HG02884 (cell line): ENCODE measurements around the gene PMF1.
A peak's percentile ranks its signal among the peaks of the same experiment; 100 is the strongest.
"Not testable (repeated sequence)": the region's sequence is repeated elsewhere in the genome, so short reads cannot be mapped to it uniquely, and the experiment has no call there.

Experiments used
- ATAC-seq: cut with Tn5 transposase; IDR thresholded peaks from one replicate; pipeline ENCODE4 v1.9.1; 2021; ENCODE audit warnings: mild to moderate bottlenecking, moderate library complexity; ENCODE audit not compliant: unreplicated experiment

Gene PMF1, protein sequence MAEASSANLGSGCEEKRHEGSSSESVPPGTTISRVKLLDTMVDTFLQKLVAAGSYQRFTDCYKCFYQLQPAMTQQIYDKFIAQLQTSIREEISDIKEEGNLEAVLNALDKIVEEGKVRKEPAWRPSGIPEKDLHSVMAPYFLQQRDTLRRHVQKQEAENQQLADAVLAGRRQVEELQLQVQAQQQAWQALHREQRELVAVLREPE

DNA sequence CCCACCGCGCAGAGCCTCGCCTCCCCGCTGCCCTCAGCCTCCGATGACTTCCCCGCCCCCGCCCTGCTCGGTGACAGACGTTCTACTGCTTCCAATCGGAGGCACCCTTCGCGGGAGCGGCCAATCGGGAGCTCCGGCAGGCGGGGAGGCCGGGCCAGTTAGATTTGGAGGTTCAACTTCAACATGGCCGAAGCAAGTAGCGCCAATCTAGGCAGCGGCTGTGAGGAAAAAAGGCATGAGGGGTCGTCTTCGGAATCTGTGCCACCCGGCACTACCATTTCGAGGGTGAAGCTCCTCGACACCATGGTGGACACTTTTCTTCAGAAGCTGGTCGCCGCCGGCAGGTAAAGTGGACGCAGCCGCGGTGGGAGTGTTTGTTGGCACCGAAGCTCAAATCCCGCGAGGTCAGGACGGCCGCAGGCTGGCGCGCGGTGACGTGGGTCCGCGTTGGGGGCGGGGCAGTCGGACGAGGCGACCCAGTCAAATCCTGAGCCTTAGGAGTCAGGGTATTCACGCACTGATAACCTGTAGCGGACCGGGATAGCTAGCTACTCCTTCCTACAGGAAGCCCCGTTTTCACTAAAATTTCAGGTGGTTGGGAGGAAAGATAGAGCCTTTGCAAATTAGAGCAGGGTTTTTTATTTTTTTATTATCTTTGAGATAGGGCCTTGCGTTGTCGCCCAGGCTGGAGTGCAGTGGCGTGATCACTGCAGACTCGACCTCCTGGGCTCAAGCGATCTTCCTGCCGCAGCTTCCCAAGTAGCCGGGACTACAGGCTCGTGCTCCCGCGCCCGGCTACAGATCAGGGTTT, at the start of gene PMF1:
TSS of gene PMF1 (plus strand) at position 175 of the 811 bp plus-strand sequence. CDS start at position 184, 9 bp downstream.
- ATAC-seq: peak; percentile 86

DNA sequence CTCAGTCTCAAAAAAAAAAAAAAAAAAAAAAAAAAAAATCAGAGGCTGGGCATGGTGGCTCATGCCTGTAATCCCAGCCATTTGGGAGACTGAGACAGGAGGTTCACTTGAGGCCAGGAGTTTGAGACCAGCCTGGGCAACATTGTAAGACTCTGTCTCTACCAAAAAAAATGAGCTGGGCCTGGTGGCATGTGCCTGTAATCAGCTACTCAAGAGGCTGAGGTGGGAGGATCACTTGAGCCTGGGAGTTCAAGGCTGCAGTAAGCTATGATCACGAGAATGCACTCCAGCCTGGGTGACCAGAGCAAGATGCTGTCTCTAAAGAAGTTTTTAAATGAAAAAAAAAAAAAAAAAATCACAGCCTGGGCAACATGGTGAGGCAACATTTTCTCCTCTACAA, 49.1 kb upstream of the PMF1 start:
- ATAC-seq: no peak

DNA sequence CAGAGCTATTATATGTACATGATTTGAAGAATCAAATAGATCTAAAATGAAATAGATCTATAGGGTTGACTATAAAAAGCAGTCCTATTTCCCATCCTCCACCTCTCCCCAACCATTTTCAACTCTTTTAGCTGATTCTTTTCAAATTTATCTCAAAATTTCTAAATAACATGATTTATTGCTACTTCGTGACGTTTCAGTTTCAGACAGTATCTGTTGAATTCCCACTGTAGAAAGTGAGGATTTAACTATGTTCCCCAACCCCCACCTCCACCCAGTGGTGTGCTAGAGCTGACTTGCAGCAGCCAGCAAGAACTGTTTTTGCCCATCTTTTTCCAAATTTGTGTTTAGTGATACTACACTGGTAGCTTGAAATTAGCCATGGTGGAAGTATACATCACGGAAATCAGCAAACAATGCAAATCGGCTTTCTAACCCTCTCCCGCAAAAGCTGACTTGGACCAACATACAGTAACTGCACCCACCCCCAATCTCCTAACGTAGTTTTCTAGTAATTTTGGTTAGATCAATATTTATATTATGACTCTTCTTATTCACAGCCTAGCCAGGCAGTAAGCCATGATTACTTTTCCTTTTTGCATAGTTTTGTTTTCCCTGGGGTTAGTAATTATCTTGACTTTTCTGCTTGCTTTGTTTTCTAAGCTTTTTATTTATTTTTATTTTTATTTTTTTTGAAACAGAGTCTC, 48.5 kb upstream of the PMF1 start:
- ATAC-seq: no peak

DNA sequence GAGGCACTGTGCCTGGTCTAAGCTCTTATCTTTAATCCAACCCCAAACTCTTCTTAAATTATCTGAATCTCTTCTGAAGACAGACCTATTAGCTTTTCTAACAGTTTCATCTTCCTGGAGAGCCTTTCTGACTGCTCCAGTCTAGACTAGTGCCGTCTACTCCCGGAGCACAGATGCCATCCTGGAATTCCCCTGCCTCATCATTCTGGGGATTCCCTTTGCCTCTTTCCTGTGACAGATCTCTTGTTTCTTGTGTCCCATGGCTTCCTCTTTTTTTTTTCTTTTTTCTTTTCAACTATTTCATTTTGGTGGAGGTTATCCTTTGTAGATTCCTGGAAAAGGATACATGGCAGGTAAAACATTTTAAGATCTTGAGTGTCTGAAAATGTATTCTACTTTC, 47.7 kb upstream of the PMF1 start:
- ATAC-seq: no peak

DNA sequence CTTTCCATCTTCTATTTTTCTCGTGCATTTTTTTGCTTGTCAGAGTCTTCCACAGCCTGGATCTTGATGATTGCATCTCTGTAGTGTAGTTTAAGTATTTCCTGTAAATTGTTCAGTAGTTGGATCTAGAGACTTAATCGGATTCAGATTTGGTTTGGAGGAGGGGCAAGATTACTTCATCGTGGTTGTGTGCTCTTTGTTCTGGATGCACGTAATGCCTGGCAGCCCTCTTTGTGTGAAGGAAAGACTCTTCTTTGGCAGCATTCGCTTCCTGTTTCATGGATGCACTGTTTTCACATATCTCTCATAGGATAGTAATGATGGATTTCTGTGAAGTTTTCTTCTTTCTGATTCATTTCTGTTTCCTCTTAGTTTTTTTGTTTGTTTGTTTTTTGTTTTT, 45.3 kb upstream of the PMF1 start:
- no peak for ATAC-seq

DNA sequence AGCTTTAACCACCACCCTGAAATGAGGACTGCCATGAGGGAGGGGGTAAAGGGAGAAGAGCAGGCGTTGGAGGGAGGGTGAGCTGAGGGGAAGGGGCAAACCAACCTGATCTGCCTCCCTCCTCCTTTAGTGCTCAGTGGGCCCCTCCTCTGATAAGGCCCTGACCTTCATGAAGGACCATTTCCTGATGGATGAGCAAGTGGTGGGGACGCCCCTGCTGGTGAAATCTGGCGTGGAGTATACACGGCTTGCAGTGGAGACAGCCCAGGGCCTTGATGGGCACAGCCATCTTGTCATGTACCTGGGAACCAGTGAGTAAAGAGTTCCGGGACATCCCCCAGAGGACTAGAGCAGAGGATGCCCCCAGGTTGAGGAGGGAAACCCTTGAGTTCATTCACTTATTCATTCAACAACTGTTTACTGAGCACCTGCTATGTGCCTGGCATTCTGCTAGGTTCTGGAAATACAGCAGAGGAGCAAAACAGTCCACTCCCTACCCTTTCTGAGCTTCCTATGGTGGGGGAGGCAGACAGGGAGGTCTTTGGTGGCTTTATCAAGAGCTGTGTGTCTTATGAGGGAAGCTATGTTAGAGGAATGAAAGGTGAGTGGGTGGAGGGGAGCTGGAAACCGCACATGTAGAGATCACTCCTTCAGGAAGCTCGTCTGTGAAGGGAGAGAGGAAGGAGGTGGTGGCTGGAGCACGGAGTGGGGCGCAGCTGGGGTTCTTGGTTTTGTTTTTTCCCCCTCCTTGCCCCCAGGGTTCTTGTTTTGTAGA, 39.9 kb upstream of the PMF1 start:
- ATAC-seq: no peak

DNA sequence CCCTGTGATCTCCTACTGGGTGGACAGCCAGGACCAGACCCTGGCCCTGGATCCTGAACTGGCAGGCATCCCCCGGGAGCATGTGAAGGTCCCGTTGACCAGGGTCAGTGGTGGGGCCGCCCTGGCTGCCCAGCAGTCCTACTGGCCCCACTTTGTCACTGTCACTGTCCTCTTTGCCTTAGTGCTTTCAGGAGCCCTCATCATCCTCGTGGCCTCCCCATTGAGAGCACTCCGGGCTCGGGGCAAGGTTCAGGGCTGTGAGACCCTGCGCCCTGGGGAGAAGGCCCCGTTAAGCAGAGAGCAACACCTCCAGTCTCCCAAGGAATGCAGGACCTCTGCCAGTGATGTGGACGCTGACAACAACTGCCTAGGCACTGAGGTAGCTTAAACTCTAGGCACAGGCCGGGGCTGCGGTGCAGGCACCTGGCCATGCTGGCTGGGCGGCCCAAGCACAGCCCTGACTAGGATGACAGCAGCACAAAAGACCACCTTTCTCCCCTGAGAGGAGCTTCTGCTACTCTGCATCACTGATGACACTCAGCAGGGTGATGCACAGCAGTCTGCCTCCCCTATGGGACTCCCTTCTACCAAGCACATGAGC, 36.1 kb upstream of the PMF1 start:
- no peak for ATAC-seq

DNA sequence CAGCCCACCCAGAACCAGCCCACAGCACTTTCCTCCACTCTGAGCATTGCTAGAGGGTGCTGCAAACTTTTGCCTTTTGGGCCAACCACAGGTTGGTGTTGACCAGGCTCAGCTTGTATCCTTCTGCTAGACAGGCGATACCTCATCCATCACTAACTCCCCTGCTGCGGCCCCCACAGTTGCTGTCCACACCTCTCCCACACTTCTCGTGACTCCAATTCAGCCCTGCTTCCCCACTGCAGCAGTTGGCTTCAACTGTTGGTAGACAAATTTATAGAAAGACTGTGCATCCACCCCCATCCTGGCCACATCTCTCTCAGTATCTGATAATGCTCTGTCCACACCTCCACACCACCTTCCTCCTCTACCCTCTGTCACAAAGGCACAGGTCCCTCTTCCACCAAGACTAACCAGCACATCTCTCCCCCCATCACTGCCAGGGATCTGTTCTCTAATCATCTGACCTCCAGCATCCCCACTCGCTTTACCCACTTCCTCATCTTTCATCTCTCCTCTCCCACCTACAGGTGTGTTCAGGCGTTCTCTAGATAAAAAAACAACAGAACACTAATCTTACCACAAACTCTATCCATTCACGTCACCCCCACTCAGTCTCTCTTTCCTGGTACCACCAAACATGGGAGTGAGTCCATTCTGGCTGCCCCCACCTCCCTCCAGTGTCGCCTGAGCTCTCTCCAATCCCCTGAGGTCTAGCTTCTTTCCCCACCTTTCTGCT, 34.7 kb upstream of the PMF1 start:
- no peak for ATAC-seq

DNA sequence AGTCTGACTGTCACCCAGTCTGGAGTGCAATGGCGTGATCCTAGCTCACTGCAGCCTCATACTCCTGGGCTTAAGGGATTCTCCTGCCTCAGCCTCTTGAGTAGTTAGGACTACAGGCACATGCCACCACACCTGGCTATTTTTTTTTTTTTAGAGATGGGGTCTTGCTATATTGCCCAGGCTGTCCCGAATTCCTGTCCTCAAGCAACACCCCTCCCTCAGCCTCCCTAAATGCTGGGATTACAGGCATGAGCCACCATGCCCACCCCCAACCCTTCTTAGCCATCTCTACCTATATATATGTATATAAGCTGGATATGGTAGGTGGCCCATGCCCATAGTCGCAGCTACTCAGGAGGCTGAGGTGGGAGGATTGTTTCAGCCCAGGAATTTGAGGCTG, 32.3 kb upstream of the PMF1 start:
- ATAC-seq: no peak

DNA sequence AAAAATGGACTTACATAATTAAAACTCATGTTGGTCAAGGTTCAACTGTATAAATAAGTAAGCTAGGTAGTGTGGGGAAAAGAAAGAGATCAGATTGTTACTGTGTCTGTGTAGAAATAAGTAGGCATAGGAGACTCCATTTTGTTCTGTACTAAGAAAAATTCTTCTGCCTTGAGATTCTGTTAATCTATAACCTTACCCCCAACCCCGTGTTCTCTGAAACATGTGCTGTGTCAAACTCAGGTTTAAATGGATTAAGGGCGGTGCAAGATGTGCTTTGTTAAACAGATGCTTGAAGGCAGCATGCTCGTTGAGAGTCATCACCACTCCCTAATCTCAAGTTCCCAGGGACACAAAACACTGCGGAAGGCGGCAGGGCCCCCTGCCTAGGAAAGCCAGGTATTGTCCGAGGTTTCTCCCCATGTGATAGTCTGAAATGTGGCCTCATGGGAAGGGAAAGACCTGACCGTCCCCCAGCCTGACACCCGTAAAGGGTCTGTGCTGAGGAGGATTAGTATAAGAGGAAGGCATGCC, 31.3 kb upstream of the PMF1 start:
- ATAC-seq: not testable (repeated sequence)

DNA sequence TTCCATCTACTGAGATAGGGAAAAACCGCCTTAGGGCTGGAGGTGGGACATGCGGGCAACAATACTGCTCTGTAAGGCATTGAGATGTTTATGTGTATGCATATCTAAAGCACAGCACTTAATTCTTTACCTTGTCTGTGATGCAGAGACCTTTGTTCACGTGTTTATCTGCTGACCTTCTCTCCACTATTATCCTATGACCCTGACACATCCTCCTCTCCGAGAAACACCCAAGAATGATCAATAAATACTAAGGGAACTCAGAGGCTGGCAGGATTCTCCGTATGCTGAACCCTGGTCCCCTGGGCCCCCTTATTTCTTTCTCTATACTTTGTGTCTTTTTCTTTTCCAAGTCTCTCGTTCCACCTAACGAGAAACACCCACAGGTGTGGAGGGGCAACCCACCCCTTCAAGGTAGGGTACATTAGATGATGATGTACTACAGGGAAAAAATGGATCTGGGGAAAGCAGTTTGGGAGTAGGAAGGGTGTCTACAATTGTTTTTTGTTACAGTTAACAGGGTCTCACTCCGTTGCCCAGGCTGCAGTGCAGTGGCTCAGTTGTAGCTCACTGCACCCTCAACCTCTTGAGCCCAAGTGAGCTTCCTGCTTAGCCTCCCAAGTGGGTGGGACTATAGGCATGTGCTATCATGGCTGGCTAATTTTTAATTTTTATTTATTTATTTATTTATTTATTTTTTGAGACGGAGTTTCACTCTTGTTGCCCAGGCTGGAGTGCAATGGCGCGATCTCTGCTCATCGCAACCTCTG, 30.6 kb upstream of the PMF1 start:
- not testable (repeated sequence) for ATAC-seq

DNA sequence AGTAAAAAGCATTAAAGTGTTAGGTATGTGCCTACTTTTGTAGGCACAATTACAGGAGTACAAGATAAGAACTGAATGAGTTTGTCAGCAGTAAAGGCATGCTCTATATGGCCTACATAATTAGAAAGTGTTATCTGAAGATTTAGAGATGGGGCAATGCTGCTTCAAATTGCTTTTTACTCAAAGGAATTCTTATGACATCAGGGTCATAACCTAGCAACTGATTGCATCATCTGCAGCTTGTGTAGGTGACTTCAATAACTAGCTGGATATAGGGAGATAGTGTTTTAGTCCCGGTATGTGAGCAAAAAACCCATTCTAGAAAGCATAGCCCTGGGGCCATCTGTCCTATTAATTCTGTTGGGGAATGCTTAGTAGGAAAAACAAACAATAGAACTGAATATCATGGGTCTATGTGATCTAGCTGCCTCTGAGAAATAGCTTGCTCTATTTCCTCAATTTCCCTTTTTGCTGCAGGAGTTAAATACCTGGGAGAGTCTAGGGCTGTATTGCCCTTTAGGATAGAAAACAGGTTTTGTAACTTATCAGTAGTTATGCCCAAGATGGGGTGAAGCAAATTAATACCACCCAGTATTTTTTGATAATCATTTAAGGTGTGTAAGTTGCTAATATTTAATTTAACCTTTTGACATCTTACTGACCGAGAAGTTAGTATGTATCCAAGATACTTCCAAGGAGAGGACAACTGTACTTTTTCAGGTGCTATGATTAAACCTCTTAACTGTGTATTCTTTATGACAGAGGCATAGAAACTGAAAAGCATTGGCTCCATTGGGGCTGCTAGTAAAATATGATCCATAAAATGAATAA, 26.2 kb upstream of the PMF1 start:
- ATAC-seq: not testable (repeated sequence)

DNA sequence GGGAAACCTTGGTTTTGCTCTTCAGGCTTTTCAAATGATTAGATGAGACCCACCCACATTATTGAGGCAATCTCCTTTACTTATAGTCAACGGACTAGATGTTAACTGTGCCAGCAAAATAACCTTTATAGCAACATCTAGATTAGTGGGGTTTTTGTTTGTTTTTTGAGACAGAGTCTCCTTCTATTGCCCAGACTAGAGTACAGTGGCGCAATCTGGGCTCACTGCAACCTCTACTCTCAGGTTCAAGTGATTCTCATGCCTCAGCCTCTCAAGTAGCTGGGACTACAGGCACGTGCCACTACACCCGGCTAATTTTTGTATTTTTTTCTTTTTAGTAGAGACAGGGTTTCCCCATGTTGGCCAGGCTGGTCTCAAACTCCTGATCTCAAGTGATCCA, 22.5 kb upstream of the PMF1 start:
- not testable (repeated sequence) for ATAC-seq

DNA sequence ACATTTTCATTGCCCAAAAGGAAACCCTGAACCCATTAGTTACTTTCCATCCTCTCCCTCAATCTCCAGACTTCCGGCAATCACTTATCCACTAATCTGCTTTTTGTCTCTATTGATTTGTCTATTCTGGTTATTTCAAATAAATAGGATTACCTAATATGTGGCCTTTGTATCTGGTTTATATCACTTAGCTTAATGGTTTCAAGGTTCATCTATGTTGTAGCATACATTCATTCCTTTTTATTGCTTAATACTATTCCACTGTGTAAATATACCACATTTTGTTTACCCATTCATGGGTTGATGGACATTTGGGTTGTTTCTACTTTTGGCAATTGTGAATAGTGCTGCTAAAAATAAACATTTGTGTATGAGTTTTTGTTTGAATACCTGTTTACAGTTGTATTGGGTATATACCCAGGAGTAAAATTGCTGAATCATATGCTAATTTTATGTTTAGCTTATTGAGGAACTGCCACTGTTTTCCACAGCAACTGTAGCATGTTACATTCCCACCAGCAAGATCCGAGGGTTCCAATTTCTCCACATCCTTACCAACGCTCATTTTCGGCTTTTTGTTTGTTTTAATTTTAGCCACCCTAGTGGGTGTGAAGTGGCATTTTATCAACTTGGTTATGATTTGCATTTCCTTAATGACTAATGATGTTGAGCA, 21.4 kb upstream of the PMF1 start:
- no peak for ATAC-seq

DNA sequence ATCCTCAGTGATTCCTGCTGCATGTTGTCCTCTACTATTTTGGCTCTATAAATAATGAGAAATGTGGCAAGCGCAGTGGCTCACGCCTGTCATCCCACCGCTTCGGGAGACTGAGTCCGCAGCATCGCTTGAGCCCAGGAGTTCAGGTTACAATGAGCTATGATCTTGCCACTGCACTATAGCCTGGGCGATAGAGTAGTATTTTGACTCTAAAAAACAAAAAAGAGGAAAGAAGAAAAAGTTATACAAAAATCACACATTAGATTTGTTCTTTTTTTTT, 19.7 kb upstream of the PMF1 start:
- no peak for ATAC-seq

DNA sequence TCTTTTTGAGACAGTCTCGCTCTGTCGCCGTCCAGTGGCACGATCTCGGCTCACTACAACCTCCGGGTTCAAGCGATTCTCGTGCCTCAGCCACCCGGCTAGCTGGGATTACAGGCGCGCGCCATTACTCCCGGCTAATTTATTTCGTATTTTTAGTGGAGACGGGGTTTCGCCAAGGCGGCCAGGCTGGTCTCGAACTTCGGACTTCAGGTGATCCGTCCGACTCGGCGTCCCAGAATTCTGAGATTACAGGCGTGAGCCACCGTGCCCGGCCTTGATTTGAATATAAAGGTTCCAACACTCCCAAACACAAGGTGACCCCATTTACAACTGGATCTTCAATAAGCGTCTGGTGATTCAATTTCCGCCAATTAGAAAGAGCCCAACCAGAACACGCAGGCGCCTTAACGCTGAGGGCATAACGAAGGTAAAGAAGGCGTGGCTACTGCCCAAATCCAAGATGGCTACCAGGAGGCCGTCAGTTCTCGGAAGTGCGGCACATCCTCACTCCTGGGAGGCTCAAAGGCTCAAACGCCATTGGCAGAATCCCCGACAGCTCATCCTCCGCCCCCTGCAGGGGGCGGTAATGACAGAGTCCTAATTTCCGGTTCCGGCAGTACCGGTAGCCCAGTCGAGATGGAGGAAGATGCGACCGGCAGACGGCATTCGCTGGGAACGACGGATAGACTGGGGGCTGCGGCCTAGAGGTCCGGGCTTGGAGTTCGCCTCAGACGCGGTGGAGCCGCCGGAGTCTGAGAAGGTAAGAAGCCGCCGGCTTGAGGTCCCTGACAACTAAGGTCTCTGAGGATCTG, 19.1 kb upstream of the PMF1 start, which contains the start of gene SLC25A44:
TSS of gene SLC25A44 (plus strand) at position 617 of the 812 bp plus-strand sequence. CDS start 5,744 bp downstream, outside the sequence.
- peak; percentile 93 for ATAC-seq

DNA sequence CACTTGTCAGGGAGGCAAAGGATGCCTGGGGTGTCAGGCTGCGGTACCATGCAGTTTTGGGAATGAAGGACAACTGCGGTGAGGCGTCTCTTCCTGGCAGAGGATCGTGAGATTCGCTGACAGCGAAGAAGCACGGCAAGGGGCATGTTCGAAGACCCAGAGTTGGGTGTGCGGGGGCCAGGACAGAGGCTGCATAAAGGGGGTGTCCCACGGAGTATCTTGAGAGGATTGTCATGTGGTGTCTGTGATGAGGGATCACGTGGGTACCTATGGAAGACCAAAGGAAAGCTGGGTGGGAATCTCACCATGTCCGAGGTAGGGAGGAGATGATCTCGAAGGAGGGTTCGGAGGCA, 18.5 kb upstream of the PMF1 start:
- ATAC-seq: no peak
